Measurements from ENCODE around the gene NMNAT2.
A peak's percentile ranks its signal among the peaks of the same experiment; 100 is the strongest.

Gene NMNAT2

GRCh38 chr1:183226361-183226760, 191.8 kb downstream of the NMNAT2 start:
- intact Hi-C loops (cut with DNase I), result no loop called here
- DNase-seq, result no peak

DNA sequence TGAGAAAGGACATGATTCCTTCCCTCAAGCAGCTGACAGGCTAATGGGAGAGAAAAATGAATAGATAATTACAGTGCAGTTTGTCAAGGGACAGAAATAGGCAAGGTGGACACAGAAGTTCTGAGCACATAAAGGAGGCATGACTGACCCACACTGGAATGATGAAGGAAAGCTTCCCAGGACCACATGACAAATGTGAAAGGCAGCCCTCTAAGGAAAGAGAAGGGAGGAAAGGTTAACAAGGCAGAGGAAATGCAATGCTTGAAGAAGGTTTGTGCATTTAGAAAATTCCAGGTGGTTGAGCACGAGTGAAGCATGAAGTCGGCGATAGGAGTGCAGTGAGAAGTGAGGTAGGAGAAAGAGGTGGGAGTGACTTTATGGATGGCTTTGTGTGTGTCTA, 194.7 kb downstream of the NMNAT2 start:
- no peak for DNase-seq
- intact Hi-C loops (cut with DNase I), result no loop called here

- DNase-seq, result no peak
- intact Hi-C loops (cut with DNase I), result no loop called here
Measured at GRCh38 chr1:183222909-183223308, 195.3 kb downstream of the NMNAT2 start.

- no peak for DNase-seq
- intact Hi-C loops (cut with DNase I), result no loop called here
Measured at GRCh38 chr1:183219616-183220009, 198.6 kb downstream of the NMNAT2 start.

GRCh38 chr1:183218971-183219615, 199.1 kb downstream of the NMNAT2 start:
- intact Hi-C loops (cut with DNase I), result no loop called here
- DNase-seq, result no peak

DNA sequence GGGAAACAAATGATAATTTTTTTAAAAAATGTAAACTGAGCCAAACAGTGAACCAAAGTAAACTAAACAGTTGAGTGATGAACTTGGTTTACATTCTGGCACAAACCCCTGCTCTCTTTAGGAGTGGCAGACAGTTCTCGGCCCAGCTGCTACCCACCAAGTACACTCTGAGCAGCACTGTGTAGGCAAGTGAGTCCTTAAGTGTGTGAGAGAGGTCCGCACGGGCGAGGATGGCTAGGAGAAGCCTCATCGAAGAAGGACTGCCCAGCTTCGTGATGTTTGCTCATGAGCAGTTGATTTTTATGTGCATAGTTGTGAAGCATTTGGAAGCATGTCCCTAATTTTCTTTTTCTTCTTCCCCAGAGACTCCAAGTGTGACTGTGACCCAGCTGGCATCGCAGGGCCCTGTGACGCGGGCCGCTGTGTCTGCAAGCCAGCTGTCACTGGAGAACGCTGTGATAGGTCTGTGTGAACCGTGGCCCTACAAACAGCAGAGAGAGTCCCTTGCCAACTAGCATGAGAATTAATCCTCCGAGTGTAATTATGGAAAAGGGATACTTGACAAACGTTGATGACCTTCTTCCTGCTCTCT, 200.1 kb downstream of the NMNAT2 start:
- no peak for DNase-seq
- intact Hi-C loops (cut with DNase I), result no loop called here

- no peak for DNase-seq
- intact Hi-C loops (cut with DNase I), result no loop called here
Measured at GRCh38 chr1:183215936-183216335, 202.2 kb downstream of the NMNAT2 start.

GRCh38 chr1:183215076-183215720, 203.0 kb downstream of the NMNAT2 start:
- DNase-seq, result peak in 1 of 10 donors; percentile 28
- intact Hi-C loops (cut with DNase I), result no loop called here

- intact Hi-C loops (cut with DNase I), result no loop called here
- no peak for DNase-seq
Measured at GRCh38 chr1:183214021-183214970, 203.9 kb downstream of the NMNAT2 start.

GRCh38 chr1:183212870-183213269, 205.3 kb downstream of the NMNAT2 start:
- DNase-seq, result no peak
- intact Hi-C loops (cut with DNase I), result no loop called here

GRCh38 chr1:183210681-183211080, 207.5 kb downstream of the NMNAT2 start:
- intact Hi-C loops (cut with DNase I), result no loop called here
- DNase-seq, result no peak

DNA sequence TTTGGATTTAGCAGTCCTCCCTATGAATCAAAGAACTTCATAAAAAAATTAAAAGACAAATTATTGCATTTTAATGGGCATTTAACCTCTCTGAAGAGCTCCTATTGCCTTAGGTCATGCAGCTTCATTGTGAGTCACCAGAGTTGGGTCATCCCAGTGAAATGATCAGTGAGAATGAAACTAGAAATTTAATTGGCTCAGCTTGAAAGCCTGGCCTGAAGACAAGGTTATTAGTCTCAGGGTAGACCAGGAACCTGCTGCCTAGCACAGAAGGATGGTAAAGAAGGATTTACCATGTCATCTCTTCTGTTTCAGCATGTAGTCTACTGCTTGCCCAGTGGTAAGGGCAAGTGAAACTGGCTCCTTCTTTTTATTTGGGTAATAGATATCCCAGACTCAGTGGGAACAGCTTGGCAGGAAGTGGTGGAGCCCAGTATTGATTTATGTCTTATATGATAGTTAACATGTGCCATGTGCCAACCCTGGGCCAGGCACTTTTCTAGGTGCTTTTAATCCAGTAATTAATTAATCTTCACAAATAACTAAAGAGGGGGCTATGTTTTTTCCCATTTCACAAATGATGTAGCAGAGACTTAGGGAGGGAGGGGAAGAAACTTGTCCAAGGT, 208.5 kb downstream of the NMNAT2 start:
- intact Hi-C loops (cut with DNase I), result no loop called here
- DNase-seq, result no peak

DNA sequence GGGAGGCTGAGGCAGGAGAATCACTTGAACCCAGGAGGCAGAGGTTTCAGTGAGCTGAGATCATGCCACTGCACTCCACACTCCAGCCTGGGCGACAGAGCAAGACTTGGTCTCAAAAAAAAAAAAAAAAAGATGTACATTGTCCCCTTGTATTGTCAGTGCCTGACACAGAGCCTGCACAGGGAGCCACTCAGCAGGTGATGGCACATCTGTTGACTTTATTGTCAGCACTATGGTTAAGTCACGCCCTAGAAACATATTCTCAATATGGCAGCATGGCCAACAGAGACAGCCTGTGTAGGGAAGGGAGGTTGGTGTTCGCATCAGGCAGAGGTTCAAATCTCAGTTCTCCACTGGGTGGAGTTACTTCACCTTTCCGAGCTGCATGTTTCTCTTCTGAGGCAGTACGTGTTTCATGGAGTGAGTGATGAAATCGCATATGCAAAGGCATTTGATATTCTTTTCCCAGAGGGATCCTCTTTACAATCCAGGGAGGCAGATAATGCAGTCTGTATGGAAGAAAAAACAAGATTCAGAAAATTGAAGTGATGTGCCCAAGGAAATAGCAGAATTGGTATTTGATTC, 211.6 kb downstream of the NMNAT2 start:
- DNase-seq, result no peak

DNA sequence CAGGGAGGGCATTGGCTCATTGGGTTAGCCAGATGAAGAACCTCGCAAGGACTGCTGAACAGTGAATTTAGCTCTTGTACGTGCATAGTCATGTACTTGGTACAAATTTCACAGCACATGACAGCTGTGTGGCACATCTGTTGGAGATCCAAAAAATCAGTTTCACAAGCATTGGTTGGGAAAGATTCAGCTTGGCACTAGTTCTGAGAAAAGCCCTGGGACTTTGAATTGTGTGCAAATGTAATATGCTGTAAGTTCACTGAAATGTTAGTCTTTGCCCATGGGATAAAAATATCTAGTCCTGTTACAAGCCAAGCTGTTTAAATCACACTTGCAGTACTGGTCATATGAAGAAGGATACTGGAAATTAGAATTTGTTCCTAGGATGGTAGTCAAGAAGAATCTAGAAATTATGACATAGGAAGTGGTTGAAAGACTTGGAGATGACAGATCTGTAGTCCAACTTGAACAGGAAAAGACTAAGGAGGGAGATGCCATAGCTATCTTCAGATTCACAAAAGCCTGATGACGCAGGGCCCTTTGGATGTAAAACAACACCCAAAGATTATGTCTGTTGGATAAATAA, 212.9 kb downstream of the NMNAT2 start:
- DNase-seq, result no peak
- intact Hi-C loops (cut with DNase I), result no loop called here

More for the DNA sequence above, 211.6 kb downstream of the NMNAT2 start:
- intact Hi-C loops (cut with DNase I), result no loop called here

- intact Hi-C loops (cut with DNase I), result no loop called here
- DNase-seq, result no peak
Measured at GRCh38 chr1:183203094-183203493, 215.1 kb downstream of the NMNAT2 start.

DNA sequence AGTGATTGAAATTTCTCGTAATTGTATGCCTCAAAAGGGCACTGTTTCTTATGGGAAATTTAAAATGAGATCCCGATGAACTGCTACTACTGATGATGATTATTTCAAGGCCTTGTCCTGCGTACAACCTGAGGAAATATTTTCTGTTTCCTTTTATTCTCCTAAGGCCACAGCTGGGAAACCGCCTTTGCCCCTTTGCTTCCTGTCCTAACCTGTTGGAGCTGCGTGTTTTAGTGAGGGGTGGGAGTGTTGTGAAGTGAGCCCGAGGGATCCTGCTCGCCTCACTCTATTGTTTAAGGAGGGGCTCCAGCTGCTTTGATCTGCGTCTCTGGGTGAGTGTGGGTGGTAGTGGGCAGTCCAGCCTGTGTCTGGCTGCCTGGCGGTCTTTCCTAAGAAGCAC, 217.7 kb downstream of the NMNAT2 start:
- intact Hi-C loops (cut with DNase I), result no loop called here
- DNase-seq, result no peak

- intact Hi-C loops (cut with DNase I), result no loop called here
- DNase-seq, result no peak
Measured at GRCh38 chr1:183199304-183199703, 218.9 kb downstream of the NMNAT2 start.

DNA sequence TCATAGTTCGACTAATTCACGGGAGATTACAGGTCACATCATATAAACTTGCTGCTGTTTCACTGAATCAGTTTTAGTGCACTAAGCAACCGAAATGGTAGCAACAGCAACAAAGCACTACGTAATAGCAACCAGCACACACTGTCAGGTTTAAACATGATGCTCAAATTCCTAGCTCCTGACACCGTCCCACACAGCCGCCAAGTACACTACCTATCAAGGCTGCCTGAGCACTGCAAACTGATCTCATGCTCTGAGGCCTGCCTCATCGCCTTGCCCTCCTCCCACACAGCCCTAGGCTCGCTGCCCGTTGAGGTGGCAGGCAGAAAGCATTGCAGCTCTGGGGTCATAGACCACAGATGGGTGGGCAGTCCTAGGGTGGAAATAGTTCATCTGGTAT, 219.7 kb downstream of the NMNAT2 start:
- no peak for DNase-seq
- intact Hi-C loops (cut with DNase I), result no loop called here

Data from posterior cingulate gyrus (tissue), 11 donors.